Measurements from ENCODE around the gene MRPL20.
"Not testable (repeated sequence)": the region's sequence is repeated elsewhere in the genome, so short reads cannot be mapped to it uniquely, and the experiment has no call there.

MRPL20 gene

DNA sequence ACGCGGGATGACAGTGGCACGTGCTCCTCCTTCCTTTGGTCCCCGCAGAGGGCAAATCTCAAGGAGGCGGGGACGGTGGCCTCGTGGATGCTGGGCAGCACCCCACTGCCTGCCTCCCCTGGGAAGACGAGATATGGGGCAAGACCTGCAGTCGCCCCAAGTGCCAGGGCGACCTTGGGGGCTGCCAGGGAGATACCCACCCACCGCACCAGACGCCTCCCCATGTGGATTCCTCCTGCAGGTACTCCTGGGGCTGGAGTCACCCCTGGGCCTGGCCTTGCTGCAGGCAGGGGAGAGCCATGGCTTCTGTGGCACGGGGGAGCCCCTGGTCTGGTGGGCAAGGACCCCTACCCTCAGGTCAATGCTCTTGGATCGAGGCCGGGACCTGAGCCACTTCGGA lies 26.2 kb downstream of the MRPL20 start:
- no peak for DNase-seq

DNA sequence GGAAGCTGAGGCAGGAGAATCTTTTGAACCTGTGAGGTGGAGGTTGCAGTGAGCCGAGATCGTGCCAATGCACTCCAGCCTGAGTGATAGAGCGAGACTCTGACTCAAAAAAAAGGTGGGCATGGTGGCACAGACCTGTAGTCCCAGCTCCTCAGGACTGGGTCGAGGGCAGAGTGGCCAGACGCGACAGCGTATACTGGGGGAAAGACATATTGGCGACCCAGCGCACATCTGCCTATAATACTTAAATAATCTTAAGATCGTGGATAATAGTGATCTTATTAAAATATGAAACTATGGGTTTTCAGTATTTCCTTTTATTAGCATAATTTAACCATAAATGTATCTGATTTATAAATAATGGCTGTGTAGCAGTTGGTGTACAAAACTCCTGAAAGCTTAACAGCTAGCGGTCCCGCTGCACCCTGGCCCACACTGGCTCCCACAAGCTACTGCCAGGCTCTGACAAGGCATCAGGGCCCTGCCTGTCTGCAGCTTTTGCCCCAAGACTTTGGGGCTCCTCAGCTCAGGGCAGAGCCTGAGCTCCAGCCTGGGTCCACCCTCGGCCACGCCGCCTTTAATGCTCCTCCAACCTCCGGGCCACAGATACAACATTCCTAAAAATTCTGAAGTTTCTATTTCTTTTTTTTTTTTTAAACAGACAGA lies 29.4 kb downstream of the MRPL20 start:
- DNase-seq, result no peak

DNA sequence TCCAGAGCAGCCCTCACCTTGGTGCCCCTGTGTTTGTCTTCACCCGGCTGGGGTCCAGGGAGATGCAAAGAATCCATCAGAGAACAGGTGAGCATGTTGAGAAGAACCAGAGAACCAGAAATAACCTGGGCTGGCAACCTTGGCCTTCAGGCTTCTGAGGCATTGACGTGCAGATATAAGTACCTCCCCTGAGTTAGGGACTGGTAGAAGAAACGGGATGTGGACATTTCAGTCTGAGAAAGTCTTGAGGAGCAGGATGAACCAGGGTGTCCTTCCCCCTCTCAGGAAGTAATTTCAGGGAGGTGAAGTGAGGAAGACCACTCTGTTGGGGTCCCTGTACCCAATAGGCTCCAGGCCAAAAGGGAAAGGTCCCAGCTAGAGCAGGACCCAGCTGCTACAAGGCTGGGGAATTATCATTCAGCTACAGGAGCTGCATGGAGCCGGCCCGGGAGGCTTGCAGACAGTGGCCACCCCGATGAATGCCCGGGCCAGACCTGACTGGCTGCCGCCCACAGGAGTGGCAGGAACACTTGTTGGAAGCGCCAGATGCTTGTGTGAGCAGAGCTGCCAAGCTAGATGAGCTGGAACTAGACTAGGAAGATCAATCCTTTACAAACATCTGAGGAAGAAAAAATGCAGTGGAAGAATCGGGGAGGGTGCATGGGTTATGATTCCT lies 30.4 kb downstream of the MRPL20 start:
- no peak for DNase-seq

DNA sequence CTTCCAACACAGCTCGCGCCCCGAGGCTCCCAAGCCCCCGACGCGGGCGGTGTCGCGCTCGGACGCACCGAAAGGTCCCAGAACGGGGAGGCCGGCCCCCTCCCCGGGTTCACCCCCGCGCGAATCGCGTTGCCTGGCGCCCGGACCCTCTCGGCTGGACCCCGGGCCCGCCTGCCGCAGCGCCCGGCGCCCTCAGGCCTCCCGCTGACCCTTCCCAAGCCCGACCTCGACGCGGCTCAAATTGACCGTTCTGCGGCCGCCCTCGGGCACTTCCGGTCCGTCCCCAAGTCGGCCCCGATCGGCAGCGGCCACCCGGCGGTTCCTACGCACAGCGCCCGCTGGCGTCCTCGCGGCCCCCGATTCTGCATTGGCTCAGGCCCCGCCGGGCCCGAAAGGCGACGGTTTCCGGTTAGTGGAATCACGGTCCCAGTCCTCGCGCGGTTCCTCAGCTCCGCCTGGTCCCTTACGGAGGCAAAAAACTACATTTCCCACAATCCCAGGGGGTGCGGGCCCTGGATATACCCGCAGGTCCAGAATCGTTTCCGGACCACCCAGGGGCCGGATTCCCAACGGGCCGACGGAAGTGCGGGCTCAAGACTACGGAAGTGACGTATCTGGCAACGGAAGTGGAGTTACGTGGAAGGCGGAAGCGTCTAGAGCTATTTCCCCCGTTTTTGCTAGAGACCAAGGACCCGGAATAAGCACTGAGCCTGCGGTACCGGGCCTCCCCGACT lies 32.0 kb downstream of the MRPL20 start, which contains the start of gene AURKAIP1:
TSS of gene AURKAIP1 (minus strand) at position 279 of the 734 bp plus-strand sequence. CDS start 451 bp downstream, outside the sequence.
- peak; percentile 88 for DNase-seq

DNA sequence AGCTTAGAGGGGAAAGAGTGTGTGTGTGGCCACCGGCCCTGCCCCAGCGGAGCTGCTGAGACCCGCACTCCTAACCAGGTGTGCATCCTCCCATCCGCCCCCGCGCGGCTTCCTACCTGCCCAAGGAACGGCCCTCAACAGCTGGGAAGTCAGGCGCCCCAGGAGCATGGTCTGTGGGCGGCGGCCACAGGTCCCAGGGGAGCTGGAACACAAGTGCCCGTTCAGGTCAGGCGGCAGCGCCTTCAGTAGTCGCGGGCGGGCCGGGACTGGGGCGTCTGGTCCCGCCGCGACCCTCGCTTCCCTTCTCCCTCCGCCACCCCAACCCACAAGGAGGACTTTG lies 32.5 kb downstream of the MRPL20 start:
- DNase-seq, result no peak

DNA sequence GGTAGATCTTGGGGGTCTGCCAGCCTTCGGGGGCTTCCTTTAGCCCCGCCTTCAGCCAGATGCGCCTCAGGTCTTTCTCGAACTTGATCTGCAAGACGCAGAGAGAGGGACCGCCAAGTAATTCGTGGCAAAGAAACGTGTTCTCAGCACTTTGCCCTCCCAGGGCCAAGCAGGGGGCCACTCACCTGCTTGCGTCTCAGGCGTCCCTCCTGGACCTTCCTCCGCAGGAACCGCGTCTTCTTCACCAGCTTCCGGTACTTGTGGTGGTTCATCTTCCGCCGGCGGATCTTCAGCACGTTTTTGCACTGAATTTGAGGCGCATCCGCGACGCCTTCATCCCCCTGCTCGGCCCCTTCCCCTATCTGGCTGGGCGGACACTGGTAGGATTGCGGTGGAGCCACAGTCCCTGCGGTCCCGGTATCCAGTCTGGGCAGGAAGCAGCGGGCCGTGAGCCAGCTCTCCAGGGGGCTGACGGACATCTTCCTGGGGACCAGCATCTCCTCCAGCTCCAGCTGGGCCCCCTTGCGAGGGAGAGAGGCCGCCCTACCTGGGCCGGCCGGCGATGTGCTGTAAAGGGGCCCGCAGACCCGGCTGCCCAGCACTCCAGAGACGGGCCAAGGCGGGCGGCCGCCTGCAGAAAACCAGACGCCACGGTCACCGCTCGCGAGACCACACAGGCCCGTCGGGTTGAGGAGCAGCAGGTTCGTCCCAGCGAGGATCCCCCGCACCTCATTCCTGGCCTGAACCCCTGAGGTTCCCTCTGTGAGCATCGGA lies 33.1 kb downstream of the MRPL20 start:
- DNase-seq, result no peak

DNA sequence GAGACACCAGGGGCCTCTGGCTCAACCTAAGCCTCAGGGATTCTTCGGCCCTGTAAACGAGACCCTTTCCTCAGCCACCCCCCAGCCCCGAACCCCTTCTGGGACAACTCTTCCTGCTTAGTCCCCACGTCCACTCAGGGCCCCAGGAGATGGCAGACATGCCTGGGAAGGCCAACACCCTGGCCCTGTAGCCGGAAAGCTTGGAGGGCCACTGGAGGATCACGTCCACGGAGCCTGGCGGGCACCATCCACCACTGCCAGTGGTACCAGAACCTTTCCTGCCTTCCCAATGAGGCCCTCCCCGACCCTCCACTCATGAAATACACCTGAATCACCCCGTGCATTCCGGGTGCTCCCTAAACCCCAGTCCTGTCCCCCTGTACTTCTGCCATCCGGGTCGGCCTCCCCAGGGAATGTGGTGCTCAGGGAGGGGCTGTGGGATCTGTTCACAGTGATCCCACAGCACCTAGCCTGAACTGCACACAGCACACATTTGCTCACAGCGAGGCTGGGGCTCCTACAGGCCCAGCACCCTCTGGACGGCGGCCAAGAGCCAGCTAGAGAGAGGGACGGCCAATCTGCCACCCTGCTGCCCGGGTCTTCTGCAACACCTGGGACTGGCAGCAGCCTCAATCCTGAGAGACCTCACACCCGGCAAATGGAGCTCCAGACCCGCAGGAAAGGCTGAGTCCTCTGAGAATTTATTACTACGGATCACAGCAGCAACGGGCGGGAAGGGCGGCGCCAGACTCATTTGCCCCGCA lies 33.9 kb downstream of the MRPL20 start:
- DNase-seq, result no peak

DNA sequence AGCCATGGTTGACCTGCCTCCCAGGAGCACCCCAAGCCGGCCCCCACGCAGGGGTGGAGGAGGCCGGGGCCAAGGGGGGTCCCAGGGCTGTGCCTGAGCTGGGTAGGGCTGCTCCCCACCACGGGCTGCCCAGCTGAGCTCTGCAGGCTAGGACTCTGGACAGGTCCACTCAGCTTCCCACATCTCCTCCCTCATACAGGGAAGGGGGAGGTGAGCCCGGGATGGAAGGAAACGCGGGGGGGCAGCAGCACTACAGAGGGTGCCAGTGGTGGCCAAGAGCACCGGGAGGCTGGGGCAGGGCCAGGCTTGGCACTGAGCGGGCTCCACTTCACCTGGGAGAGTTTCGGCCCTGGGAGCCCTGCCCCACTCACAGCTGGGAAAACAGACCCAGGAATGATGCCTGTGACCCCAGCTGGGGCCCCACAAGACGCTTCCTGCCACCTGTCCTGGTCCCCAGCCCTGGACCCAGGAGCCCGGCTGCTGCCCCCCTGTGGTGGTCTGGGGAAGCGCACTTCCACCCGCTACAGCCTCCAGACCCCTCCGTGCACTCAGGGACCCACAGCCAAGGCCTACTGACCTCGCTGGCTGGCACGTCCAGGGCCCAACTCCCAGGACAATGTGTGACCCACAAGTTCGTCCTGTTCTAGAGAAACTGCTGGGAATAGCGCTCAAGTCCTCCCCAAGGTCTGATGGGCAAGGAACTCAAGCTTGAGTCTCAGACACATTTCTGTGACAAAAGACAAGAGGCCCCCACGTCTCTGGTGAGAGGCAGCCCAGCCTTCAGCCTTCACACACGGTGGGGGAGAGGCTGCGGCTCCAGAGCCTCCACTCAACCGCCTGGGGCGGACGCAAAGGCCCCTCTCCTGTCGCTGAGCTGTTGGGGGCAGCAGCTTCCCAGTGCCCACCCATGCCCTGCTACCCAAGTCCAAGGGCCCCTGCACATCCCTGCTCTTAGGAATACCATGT lies 35.1 kb downstream of the MRPL20 start:
- DNase-seq, result peak; percentile 67

DNA sequence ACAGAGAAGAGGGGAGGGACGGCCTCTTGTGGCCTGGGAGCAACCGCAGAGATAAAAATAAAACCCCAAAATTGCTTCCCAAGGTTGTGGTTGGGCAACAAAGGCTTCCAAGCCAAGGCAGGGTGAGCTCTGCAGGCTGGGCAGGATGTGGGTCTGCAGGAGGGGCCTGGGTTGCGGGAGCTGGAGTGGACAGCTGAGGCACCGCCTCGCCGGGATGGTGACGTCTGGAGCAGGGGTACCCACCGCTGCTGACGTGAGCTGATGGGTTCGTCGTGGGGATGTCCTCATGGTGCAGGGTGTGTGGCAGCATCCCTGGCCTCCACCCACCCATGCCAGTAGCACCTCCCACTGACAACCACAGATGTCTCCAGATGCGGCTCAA lies 35.7 kb downstream of the MRPL20 start:
- no peak for DNase-seq

DNA sequence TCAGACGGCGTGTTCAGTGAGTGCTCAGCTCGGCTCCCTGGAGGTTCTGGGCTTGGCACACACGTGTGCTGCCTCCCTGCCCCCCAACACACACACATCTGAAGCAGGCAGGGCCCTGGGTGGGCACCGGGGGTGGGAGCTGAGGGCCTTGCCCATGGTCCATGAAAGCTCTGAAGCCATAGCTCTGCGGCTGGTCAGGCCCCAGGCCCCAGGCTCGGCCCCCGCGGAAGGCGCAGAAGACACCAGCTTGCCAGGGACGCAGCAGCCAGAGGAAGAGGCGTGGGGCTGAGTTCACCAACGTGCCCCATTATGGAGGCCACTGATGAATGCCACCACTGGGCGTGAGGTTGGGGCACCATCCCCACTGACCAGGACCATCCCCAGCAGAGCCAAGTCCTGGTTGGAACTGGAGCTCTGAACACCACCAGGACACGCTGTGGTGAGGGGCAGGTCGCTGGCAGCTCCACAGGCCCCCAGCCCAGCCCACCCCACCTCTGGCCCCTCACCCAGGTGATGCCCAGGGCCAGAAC lies 36.3 kb downstream of the MRPL20 start:
- DNase-seq, result no peak

DNA sequence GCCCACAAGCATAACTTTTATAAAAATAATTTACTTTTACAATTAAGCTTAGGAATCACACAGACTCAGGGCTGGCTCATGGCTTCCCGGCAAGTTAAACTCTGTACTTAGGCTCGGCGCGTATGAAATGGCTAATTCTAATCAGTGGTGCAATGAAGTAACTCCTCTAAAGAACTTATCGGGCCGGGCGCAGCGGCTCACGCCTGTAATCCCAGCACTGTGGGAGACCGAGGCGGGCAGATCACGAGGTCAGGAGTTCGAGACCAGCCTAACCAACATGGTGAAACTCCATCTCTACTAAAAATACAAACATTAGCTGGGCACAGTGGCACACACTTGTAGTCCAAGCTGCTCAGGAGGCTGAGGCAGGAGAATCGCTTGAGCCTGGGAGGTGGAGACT lies 37.0 kb downstream of the MRPL20 start:
- not testable (repeated sequence) for DNase-seq

DNA sequence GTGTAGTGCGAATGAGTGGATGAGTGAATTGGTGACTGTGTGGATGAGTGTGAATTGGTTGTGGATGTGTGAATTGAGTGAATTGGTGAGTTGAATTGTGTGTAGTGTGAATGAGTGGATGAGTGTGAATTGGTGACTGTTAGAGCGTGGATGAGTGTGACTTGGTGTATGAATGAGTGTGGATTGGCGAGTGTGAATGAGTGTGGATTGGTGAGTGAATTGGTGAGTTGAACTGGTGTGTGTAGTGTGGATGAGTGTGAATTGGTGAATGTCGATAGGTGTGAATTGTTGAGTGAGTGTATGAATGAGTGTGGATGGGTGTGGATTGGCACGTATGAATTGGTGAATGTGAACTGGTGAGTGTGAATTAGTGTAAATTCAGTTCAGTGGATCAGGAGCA lies 39.8 kb downstream of the MRPL20 start:
- no peak for DNase-seq

DNA sequence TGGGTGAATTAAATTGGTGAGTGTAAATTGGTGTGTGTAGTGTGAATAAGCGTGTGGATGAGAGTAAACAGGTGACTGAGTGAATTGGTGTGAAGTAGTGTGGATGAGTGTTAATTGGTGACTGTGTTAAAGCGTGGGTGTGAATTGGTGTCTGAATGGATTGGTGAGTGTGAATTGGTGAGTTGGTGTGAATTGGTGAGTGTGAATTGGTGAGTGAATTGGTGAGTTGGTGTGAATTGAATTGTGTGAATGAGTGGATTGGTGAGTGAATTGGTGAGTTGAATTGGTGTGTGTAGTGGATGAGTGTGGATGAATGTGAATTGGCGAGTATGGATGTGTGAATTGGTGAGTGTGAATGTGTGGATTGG lies 40.4 kb downstream of the MRPL20 start:
- no peak for DNase-seq

DNA sequence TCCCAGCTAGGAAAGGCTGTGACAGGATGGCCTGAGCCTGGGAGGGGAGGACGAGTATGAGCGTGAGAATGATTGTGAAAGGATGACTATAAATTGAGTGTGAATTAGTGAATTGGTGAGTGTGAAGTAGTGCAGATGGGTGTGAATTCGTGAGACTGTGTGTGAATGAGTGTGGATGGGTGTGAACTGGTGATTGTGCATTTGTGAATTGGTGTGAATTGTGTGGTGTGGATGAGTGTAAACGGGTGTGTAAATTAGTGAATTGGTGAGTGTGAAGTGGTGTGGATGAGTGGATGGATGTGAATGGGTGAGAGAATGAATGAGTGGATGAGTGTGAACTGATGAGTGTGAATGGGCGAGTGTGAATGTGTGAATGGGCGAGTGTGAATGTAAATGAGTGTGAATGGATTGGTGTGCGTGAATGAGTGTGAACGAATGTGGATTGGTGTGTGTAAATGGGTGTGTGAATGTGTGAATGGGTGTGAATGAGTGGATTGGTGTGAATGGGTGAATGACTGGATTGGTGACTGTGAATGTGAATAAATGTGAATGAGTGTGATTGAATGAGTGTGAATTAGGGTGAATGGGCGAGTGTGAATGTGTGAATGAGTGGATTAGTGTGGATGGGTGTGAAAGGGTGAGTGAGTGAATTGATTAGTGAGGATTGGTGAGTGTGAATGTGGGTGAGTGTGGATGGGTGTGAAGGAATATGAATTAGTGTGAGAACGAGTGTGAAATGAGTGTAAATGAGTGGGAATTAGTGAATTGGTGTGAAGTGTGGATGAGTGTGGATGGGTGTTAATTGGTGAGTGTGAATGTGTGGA lies 41.0 kb downstream of the MRPL20 start:
- DNase-seq, result no peak

DNA sequence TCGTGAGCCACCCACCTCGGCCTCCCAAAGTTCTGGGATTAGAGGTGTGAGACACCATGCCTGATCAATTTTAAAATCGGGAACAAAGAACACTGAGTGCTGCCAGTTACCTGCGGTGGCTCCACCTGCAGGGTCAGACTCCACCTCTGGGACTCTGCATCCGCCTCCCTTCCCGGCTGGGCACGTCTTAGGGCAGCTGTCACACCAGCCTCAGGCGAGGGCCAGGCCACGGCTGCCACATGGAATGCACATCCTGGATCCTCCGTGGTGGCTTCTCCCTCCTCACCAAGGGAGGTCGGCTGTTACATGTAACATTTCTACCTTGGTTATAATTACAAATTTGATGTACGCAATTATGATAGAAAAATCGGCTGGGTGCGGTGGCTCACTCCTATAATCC lies 42.8 kb downstream of the MRPL20 start:
- DNase-seq, result no peak

DNA sequence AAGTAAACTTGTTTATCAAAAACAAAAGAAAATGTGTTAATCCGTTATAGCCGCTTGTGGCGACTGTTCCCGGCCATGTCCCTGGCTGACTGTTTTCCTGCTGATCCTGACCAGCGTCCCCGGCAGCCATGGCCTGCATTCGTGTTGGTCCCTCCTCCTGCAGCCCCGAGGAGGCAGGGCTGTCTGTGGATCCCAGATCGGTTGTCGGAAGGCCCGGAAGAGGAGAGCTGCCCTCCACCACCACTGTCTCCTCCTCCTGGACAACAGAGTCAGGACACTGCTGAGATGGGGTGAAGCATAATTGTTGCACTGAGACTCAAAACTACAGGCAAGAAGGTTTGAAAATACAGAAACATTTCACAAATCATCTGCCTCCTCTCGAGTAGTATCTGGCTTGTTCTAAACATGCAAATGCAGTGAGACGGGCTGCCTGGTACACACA lies 45.1 kb downstream of the MRPL20 start:
- DNase-seq, result no peak

DNA sequence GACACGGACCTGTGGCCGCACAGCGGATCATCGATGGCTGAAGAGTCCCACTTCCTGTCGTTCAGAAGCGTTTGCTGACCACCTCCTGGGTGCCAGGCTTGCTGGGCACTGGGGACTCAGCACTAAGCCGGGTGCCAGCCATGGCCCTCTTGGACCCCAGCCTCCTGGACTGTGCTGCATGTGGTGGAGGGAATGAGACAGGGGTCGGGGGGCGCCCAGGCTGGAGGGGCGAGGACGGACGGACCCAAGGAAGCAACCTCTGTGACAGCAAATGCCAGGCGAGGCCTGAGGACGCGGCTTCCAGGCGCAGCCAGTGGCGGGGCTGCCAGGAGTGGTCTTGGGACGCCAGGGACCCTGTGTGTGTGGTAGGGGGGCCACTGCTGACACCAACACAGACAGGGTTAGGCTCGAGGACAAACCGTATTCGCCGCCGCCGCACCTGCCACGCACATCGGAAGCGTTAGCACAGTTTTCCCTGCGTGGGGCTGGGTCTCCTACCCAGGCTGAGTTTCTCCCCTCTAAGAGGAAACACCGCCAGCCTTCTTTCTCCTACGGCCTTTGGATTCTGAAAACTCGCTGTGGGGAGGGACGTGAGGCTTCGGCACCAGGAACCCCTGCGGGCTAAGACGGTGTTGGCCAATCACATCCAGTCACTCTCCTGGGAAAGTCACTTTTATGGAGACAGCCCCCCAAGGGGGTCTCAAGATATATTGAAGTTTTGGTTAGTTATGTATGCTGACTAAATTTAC lies 45.7 kb downstream of the MRPL20 start:
- no peak for DNase-seq

DNA sequence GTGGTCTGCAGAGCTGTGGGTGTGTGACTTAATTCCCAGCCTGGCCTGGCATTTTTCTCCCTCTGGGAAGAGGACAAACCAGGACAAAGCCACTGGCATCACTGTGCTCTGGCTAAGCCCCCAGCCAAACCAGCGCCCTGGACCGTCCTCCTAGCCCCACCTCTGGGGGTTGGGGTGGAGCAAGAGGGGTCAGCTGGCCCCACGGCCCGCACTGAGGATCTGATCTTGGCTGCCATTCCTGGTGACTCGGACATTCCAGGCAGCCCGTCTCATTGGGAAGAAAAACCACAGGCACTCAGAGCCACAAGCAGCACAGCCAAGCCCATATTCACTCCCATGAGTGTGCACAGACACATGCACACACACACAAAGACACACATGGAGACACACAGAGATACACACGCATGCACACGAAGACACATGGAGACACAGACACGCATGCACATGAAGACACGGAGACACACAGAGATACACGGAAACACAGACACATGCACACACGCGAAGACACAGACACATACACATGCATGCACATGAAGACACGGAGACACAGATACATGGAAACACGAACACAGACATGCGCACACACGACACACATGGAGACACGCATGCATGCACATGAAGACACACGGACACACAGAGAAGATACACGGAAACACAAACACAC lies 46.5 kb downstream of the MRPL20 start:
- DNase-seq, result no peak

Data from activated T-cell treated with anti-CD3 and anti-CD28 coated beads for 4 hours (primary cell).